SH-SY5Y (cell line): ENCODE data around the gene ZBTB49.

ENCODE experiments used
- GATA2 ChIP-seq: IDR thresholded peaks from 2 replicates; pipeline ENCODE4 v1.6.1; 2011; ENCODE audit warnings: mild to moderate bottlenecking, low read depth, low read length
- GATA3 ChIP-seq: IDR thresholded peaks from 2 replicates; pipeline ENCODE4 v1.6.1; 2011; ENCODE audit warnings: low read depth, mild to moderate bottlenecking, low read length, moderate library complexity

- TF ChIP-seq GATA2 (no peak), GATA3 (no peak)
These were observed 19.5 kb upstream of the ZBTB49 start for GRCh38 chr4:4270529-4270928.
